ENCODE data around the gene TNFRSF11A.
A peak's percentile ranks its signal among the peaks of the same experiment; 100 is the strongest.

TNFRSF11A gene

GRCh38 chr18:62418258-62418657 lies 93.1 kb downstream of the TNFRSF11A start:
- no peak for DNase-seq (ENCODE audit: low read depth)

- DNase-seq (ENCODE audit: low read depth): no peak
These were observed 95.0 kb downstream of the TNFRSF11A start for GRCh38 chr18:62420151-62420512.

- DNase-seq (ENCODE audit: low read depth): peak; percentile 24
These were observed 95.6 kb downstream of the TNFRSF11A start for GRCh38 chr18:62420513-62421209.

GRCh38 chr18:62425465-62426190 lies 100.5 kb downstream of the TNFRSF11A start:
- DNase-seq (ENCODE audit: low read depth): peak; percentile 48

GRCh38 chr18:62426191-62426488 lies 101.0 kb downstream of the TNFRSF11A start:
- DNase-seq (ENCODE audit: low read depth): no peak

- no peak for DNase-seq (ENCODE audit: low read depth)
These were observed 107.1 kb downstream of the TNFRSF11A start for GRCh38 chr18:62432176-62432575.

GRCh38 chr18:62434798-62435197 lies 109.7 kb downstream of the TNFRSF11A start:
- DNase-seq (ENCODE audit: low read depth): no peak

GRCh38 chr18:62435435-62436031 lies 110.4 kb downstream of the TNFRSF11A start:
- no peak for DNase-seq (ENCODE audit: low read depth)

GRCh38 chr18:62436636-62437234 lies 111.6 kb downstream of the TNFRSF11A start:
- DNase-seq (ENCODE audit: low read depth): no peak

- no peak for DNase-seq (ENCODE audit: low read depth)
These were observed 112.3 kb downstream of the TNFRSF11A start for GRCh38 chr18:62437235-62438017.

- no peak for DNase-seq (ENCODE audit: low read depth)
These were observed 112.9 kb downstream of the TNFRSF11A start for GRCh38 chr18:62438018-62438329.

GRCh38 chr18:62438402-62438801 lies 113.3 kb downstream of the TNFRSF11A start:
- no peak for DNase-seq (ENCODE audit: low read depth)

- DNase-seq (ENCODE audit: low read depth): no peak
These were observed 113.8 kb downstream of the TNFRSF11A start for GRCh38 chr18:62438866-62439265.
